Measurements from ENCODE around the gene BDNF.

Gene BDNF

GRCh38 chr11:27705873-27706820 lies 5.9 kb upstream of the BDNF start:
- no peak for DNase-seq

GRCh38 chr11:27703481-27703880 lies 3.2 kb upstream of the BDNF start:
- no peak for DNase-seq

- no peak for DNase-seq
Observed at GRCh38 chr11:27702811-27703210, 2.6 kb upstream of the BDNF start.

- no peak for DNase-seq
Observed at GRCh38 chr11:27701355-27702105, 1.3 kb upstream of the BDNF start.

GRCh38 chr11:27699926-27700350 lies 317 bp downstream of the BDNF start:
- DNase-seq: no peak

GRCh38 chr11:27699242-27699925 lies 871 bp downstream of the BDNF start:
- no peak for DNase-seq

- no peak for DNase-seq
Observed at GRCh38 chr11:27698872-27699241, 1.4 kb downstream of the BDNF start.

GRCh38 chr11:27697679-27698275 lies 2.5 kb downstream of the BDNF start:
- DNase-seq: no peak

- DNase-seq: no peak
Observed at GRCh38 chr11:27696961-27697360, 3.3 kb downstream of the BDNF start.

GRCh38 chr11:27696115-27696514 lies 4.1 kb downstream of the BDNF start:
- no peak for DNase-seq

- DNase-seq: no peak
Observed at GRCh38 chr11:27694992-27695391, 5.3 kb downstream of the BDNF start.

GRCh38 chr11:27693398-27693797 lies 6.9 kb downstream of the BDNF start:
- no peak for DNase-seq

- no peak for DNase-seq
Observed at GRCh38 chr11:27692781-27693180, 7.5 kb downstream of the BDNF start.

GRCh38 chr11:27688076-27688475 lies 12.2 kb downstream of the BDNF start:
- no peak for DNase-seq

- DNase-seq: no peak
Observed at GRCh38 chr11:27681664-27682063, 18.6 kb downstream of the BDNF start.

GRCh38 chr11:27679136-27680015 lies 20.9 kb downstream of the BDNF start:
- no peak for DNase-seq

- no peak for DNase-seq
Observed at GRCh38 chr11:27678242-27678641, 22.0 kb downstream of the BDNF start.

GRCh38 chr11:27677108-27677507 lies 23.1 kb downstream of the BDNF start:
- DNase-seq: no peak

GRCh38 chr11:27673979-27674663 lies 26.1 kb downstream of the BDNF start:
- no peak for DNase-seq

- DNase-seq: no peak
Observed at GRCh38 chr11:27672836-27673464, 27.3 kb downstream of the BDNF start.
